ENCODE results near the gene EPHB1.
"Not testable (repeated sequence)": the region's sequence is repeated elsewhere in the genome, so short reads cannot be mapped to it uniquely, and the experiment has no call there.

Gene EPHB1

DNA sequence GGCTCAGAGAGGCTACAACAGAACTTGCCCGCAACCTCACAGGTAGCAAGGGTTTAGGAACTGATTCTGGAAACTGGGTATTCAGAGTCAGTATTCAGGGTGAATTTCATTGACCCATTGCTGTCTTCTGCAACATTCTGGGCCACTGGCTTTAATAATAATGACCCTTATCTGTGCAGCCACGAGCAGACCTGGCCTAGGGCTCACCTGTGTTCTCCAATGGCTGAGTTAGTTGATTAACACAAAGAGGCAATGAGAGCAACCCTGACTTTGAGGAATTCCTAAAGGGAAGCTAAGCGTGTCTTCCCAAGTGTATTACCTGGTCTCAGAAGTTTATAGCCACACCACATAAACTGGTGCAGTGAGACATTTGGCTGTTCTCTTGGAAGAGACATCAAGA lies 289.9 kb downstream of the EPHB1 start:
- DNase-seq (ENCODE audit: low read depth): no peak

DNA sequence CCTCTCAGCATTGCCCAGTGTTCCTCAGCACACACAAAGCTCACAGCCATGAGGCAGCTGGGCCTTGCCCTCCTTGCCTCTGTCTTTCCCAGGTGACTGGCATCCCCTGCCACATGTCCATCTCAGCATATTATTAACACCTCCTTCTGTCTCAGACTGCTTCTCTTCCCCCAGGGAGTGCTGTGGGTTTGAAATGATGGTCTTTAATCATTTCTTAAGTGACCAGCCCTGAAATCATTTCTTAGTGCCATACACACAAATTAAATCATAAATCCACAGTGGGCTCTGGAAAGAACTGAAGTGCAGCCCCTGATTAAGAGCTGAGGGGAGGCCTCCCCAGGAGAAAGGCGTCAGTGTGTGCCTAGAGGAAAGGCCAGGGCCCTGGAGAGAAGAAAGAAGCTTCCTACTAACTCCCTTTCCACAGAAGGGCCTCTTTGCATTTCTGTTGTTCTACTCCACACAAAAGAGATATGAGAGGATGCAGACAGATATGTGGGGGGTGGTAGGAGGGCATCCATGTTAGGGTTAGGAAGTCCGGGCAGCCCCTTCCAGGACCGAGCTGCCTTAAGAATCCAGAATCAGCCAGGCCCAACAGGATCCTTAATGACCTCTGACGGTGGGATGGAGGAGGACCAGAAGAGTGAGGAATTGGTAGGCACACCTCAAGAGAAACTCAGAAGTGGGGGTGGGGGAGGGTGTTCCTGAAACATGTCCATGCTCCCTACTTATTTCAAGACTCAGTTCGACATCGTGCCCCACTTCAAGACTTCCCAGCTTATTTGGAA lies 290.8 kb downstream of the EPHB1 start:
- DNase-seq (ENCODE audit: low read depth): no peak

DNA sequence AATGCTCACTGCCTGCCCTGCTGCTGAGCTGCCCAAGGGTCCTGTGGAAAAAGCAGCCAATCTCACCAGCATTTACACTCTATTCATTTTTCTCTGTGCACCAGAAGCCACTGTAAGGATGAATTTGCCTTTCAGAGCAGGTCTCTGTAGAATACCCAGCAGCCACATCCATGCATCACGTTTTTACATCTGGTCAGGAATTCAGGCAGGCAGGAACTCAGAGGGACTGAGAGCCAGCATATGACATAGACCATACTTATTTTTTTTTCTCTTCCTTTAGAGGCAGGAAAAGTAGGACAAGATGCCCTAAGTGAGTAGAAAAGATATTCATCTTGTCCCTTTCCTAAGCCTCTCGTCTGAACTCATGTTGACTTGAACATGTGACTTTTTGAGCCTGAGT lies 292.7 kb downstream of the EPHB1 start:
- DNase-seq (ENCODE audit: low read depth): no peak

DNA sequence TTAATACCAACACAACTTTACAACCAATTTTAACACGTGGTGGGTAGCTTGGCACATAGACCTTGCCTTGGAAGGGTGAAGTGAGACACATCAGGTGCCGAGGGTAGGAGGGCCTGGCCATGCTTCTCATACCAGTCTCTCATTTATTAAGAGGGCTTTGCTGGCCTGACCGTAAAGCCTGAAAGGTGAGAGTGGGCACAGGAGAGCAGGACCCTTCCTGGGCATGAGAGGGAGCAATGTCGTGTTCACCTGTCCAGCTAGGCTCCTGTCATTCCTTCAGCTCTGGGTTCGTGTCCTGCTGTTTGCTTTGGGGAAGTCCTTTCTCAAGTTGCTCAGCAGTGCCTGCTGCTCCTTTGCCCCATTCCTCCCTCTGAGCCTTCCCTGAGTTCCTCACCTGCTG lies 294.4 kb downstream of the EPHB1 start:
- no peak for DNase-seq (ENCODE audit: low read depth)

DNA sequence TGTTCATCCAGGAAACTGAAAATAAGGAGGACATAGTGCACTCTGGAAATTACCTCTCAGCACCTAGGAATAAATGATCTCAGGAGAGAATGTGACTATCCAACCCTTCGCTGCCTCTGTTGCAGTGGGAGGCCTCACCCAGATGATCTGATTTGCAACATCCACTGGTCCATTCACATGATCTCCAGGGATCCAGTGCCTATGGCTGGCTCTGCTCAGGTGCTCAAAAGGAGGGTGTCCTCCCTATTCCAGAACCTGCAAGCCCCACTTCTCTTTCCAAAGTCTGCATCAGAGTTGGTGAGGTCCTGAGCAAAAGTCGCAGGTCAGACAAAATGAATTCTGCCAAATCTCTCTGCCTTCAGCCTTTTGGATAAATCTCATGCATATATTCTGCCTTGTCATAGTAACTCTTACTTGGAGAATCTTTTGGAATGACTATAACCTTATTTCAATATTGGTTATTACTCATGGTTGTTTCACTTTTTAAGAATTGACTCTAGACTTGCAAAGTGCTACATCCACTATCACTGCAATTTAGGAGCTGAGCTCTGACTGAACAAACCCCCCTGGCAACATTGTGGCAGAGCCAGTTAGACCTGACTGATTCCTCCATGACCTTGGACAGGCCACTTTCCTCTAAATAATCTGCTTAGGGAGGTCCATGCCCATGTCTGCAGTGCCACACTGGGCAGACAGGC lies 295.1 kb downstream of the EPHB1 start:
- no peak for DNase-seq (ENCODE audit: low read depth)

DNA sequence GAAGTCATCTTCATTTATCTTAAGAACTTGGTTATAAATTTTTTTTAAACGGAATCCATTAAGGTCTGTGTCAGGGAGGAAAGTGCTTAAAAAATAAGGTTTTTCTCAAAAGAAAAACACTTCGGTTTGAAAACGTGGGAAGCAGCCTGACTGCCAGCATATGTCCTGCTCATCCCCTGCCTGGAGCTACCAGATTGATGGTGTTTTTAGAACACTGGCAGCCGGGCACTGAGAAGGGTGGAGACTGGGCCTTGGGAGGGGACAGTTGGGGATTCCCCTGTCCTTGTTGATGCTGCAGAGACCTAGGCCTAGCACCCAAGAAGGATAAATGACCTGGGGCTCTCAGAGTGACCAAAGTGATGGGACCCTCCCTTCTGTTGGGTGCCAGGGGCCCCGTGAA lies 296.9 kb downstream of the EPHB1 start:
- DNase-seq (ENCODE audit: low read depth): no peak

DNA sequence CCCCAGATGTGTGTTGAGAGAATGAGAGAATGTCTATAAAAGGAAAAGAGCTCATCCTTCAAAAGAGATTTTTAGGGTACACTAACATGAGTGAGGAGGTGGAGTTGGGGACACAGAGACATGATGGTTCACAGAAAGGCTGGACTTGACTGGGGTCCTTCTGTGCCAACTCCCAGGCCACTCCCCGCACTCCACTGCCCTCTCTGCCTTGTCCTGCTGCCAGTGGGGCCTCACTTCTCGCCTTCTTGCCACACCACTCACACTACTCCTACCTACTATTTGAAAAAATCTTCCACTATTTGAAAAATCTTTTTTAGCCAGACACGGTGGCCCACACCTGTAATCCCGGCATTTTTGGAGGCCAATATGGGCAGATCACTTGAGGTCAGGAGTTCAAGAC lies 298.1 kb downstream of the EPHB1 start:
- DNase-seq (ENCODE audit: low read depth): no peak

DNA sequence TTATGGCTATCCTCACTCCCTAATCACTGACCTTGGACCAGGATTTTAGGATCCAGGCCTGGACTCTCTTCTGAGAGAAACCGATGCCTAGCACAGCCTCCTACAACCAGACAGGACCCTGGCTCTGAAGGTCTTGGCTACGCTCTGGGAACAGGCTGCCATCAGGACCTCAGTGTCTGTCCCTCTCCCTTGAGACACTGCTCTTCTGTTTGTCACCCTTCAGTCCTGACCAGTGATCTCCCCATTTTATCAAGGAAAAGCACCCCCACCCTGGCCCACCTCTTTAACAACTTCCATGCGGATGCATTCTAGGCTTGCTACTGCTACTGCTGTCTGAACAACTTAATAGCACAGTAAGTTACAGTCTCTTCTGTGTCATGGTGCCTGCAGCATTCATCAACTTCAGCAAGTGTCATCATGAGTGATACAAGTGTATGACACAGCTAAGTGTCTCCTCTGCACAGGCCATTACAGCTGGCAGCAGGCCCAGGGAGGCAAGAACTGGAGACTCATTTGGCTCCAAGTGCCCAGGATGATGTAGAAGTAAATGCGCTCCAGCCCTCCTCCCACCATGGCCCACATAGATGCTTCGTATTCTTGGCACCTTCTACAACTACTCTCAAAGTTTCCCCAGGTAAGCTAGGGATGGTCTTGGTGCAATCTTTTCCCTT lies 302.4 kb downstream of the EPHB1 start:
- no peak for DNase-seq (ENCODE audit: low read depth)

DNA sequence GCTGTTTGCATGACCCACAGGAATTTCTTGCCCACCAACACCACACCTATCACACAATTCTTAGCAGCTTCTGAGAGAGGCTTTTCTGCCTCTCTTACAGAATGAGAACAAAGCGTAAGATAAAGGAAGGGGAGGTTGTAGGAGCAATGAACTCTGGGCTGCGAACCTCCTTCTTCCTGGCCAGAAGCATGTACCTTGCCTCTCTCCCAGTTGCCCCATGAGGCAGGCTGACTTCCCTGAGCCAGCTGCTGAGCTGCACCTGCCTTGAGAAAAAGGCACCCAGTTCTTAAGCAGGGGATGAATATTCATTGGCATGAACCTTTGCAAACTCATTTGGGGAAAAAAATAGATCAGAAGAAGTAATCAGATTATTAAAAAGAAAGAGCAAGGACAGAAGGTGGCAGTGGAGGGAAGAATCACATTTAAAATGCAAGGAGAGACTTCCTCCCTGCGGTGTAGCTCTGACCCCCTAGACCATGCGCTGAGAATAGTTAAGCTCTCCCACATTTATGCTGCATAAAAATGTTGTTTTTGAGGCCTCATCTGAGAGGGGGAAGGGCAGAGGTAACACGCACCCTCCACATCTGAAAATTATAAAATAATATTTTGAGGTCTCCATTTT lies 304.8 kb downstream of the EPHB1 start:
- DNase-seq (ENCODE audit: low read depth): no peak

DNA sequence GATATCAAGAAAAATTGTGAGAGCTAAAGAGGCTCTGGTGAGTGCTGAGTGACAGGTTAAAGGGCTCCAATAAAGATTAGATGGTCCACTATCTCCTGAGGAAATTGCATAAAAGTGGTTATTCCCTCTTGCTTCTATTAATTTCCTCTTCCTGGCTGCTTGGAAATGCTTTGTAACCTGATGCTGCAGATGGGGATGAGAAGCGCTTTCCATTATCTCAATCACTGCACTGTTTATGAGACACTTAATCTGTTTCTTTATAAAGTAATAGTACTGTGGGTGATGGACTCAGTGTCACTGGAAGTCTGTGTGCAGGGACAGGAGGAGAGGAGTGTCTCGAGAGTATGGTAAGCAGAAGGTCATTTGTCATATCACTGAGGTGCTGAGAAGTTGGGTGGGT lies 305.3 kb downstream of the EPHB1 start:
- no peak for DNase-seq (ENCODE audit: low read depth)

DNA sequence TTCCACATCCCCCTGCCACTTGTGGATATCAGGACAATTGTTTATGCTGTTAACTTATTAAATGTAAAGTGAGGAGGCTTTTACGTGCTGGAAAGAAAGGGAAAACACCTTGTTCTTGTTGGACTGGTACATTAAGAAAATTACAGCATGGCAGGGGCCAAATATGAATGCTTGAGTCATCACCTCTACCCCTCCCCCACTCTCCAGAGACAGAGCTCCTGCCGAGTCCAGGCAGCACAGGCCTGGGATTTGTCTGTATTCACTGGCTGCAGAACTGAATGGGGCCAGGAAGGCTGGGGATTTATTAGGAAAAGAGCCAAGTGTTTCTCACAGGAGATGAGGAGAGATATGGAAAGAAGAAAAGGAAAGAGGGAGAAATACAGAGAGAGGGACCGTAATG lies 308.9 kb downstream of the EPHB1 start:
- DNase-seq (ENCODE audit: low read depth): no peak

DNA sequence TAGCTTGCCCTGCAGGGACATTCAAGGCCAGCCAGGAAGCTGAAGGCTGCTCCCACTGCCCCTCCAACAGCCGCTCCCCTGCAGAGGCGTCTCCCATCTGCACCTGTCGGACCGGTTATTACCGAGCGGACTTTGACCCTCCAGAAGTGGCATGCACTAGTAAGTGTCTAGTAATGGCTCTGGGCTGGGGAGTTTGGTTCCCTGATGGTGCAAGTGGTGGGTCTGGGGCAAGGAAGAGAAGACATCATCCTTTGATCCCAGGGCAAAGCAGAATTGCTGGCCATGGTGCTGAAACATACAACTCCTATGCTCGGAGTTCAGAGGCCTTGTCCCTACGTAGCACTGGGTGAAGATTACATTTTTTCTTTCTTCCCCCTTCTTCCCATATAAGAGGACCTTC lies 311.4 kb downstream of the EPHB1 start:
- no peak for DNase-seq (ENCODE audit: low read depth)

DNA sequence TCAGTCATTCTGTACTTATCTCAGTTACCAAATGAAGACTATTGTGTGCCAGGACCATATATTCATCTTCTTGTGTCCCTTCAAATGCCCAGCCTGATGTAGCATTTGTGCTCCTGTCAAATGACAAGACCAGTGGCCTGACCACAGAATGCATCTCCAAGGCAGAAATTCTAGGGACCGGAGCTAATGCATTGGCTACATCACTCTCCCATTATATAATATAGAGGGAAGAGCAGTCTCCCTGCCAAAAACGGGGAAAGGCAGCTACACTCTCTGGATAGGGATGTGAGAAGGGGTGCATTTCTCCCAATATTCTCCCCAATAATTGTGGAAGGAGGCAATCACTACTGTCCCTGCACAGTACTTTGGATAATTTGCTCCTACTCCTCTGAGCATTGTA lies 312.0 kb downstream of the EPHB1 start:
- no peak for DNase-seq (ENCODE audit: low read depth)

DNA sequence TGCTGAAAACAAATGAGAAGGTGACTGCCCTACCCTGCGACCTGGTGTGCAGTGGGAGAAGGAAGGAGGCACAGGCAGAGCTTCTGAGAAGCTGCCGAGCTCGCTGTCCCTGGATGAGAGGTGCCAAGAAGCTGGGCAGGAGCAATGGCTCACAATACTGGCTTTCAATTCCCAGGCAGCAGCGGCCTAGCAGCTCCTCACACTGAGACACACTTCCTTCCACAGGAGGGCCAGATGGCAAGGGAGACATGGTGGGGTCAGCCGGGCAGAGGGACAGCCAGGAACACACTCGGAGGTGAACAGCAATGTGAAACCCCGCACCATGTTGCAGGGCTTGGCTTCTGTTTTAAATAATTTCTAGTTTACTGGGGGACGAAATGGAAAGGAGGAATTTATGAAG lies 314.6 kb downstream of the EPHB1 start:
- DNase-seq (ENCODE audit: low read depth): no peak

DNA sequence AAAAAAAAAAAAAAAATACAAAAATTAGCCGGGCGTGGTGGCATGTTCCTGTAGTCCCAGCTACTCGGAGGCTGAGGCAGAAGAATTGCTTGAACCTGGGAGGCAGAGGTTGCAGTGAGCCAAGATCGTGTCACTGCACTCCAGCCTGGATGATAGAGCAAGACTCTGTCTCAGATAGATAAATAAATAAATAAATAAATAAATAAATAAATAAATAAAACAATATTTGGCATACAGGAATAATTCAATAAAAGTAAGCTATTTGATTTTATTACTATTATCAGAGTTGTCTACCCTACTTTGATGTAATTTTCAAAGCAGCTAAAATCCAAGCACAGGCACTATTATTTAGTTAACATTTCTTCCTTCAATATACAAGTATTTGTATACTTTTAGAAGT lies 319.5 kb downstream of the EPHB1 start:
- not testable (repeated sequence) for DNase-seq (ENCODE audit: low read depth)

DNA sequence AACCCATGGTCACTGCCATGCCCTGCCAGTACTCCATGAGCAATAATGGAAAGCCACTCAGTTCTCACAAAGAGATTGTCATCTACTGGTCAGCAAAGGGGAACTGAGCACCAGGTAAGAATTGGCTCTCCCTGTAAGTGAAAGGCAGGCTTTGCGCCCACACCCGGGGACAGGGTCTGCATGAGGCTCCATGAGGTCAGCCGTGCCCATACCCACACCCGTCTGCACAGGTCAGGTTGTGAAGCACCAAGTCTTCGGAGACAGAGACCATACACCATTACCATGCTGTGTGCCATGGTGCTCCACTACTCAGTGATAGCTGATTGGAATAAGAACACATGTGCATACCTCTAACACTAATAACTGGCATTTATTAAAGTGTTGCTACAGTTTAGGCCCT lies 322.9 kb downstream of the EPHB1 start:
- no peak for DNase-seq (ENCODE audit: low read depth)

DNA sequence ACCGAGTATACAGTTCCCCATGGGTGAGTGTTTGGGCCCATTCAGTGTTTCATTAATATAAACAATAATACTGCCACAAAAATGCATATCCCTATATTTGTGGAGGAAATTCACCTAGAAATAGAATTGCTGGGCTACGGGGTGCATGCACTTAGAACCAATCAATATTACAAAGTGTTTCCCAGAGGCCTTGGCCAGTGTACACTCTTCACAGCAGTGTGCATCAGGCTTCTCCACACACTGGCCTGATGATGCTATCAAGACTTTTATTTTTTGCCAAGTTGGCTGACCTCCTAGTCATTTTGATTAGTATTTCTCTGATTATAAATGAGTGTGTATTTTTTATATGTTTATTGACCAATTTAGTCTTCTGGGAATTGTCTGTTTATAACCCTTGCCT lies 323.7 kb downstream of the EPHB1 start:
- no peak for DNase-seq (ENCODE audit: low read depth)

DNA sequence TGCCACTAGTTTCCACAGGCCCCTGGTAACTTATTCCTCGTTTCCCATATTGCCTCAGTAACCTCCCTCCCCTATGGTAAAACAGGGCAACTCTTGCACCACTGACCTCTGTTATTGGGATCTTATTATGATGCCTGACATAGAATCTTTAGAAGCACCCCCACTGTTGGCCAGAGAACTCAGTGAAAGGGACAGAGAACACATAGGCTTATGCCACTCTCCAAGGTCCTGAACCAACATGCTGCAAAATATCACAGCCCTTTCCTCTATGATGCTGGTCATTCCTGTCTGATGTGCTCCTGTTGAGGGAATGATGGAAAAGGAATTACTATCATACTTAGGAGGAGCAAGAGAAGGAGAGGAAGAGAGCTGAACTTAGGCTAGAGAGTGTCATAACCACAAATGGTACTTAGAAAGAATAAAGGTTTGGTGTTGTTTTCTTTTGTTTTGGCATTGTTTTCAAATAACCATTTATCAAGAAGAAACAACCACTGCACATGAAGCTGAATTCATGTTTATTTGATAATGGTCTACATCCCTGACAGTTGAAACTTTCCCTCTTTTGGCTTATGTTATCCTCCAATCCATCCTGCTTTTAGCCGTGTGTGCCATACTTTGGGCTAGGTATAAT lies 330.2 kb downstream of the EPHB1 start:
- no peak for DNase-seq (ENCODE audit: low read depth)

DNA sequence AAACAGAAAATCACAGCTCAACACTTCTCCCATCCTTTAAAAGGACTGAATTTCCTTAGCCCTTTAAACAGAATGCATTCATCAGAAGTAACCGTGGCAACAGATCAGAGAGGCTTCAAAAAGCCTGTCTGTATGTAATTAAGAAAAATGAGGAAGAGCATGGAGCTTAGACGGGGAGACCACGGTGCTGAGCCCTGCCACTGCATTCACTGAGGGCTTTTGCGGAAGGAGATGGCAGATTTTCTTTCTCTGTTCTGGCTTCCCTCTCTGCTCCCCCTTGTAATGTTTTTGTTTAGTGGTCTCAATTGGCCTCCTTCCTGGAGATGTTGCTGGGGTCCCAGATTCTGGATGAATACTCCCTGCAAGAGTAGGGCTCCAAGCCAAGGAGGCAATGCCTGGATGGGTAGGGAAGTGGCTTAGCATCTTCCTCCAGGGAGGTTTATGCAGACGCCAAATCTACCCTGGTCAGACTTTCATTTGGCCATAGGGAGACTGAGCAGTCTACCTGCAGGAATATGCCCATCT lies 332.9 kb downstream of the EPHB1 start:
- DNase-seq (ENCODE audit: low read depth): no peak

DNA sequence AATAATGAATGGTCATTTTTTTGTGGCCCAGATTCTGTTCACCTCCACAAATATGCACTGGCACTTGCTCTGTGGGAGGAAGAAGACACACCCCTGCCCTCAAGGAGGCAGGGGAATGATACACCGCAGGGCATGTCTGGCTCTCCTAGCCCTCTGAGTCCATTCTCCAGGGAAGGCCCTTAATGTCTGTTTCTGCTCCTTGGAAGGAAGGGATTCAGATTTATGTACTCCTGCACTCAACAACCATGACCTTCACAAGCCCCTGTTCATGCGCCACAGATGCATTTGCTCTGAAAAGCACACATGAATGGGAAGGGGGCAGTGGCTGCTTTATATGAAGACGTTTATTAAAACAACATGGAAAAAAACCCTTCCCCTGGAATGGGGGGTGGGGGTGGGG lies 333.8 kb downstream of the EPHB1 start:
- no peak for DNase-seq (ENCODE audit: low read depth)

DNA sequence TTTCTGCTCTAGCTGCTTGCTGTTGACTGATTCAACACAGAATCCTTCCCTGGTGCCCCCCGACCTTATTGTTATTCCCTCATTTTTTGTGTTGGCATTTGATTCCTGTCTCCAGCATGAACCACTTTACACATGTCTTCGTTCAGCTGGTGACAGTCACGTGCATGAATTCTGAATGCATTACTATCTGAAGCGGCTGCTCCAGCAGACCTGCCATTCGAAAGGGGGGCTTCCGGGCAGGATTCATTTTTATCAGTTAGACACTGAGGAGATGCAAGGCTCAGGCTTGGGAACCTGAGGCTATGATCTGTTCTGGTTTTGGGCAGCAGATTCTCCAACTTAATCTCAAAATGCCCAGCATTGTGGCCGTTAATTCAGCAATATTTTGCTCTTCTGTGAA lies 336.2 kb downstream of the EPHB1 start:
- no peak for DNase-seq (ENCODE audit: low read depth)

All from activated T-cell treated with anti-CD3 and anti-CD28 coated beads for 24 hours (primary cell).